Activated CD4-positive, alpha-beta T cell treated with anti-CD3 and anti-CD28 coated beads, Interleukin-2, amount 50 U/mL, for 1 hour (primary cell): ENCODE data around the gene KCNMA1.

Experiments
- DNase-seq: peaks from one replicate; pipeline ENCODE4 v3.0.0-alpha.2; 2020

KCNMA1 gene

DNA sequence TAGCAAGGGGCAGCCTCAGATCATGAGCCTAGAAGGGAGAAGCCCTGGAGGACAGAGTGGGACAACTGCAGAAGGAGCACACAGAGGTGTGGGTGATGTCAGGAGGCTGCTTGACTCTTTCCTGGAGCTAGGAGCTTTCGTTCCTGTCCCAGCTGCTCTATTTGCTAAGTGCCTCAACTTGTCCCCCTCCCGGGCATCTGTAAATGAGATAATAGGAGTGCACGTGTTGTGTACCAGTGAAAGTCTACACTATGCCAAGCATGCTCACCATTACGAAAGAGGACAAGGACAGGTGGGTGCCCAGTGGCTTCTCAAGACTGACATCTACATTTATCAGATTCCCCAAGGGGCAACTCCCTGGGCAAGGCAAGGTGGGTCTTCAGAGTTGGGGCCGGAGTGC, 162.7 kb downstream of the KCNMA1 start:
- DNase-seq = no peak

DNA sequence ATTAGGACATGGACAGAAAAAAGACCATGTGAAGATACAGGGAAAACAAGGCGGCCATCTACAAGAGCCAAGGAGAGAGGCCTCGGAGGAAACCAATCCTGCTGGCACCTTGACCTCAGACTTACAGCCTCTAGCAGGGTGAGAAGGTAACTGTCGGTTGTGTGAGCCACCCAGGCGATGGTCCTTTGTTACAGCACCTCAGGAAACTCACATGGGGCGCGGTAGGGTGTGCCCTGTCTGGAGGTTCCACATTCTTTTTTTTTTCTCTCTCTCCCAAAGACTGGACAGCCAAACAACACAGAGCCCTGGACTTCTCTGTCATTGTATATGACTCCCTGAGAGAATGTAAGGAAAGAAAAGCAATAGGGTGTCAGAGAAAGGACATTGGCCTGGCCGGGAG, 163.2 kb downstream of the KCNMA1 start:
- DNase-seq = no peak

DNA sequence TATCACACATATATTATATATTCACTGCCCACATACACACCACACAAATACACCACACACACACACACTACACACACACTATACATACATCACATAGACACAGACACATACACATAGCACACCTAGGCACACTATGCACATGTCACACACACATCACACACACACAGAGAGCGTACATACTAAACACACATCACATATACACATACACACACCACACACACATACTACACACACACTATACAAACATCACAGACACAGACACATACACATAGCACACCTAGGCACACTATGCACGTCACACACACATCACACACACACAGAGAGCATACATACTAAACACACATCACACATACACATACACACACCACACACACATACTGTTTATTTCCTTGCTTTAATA, 165.5 kb downstream of the KCNMA1 start:
- DNase-seq = no peak

GRCh38 chr10:77471069-77471536, 166.5 kb downstream of the KCNMA1 start:
- no peak for DNase-seq

DNA sequence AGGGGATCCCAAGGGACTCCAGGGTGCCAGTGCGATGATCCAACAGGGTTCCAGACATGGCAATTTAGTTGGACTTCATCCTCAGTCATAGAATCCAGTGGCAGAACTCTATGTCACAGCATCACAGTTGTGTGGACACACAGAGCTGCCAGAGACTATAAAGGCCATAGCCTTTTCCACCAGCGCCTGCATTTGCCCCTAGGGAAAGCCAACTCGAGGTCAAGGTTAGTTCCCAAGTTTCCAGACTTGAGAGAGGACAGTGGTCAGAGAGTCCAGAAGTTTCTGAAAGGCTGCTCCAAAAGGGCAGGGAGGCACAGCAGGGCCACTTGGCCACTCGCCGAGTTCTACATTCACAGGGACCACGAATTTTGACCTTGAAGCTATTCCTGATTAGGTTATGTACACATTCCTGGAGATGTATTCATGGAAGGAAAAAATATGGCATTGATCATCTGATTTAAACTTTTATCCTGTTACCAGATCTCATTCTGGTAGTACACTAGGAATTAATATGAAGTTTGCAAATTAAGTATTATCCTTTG, 170.1 kb downstream of the KCNMA1 start:
- no peak for DNase-seq

DNA sequence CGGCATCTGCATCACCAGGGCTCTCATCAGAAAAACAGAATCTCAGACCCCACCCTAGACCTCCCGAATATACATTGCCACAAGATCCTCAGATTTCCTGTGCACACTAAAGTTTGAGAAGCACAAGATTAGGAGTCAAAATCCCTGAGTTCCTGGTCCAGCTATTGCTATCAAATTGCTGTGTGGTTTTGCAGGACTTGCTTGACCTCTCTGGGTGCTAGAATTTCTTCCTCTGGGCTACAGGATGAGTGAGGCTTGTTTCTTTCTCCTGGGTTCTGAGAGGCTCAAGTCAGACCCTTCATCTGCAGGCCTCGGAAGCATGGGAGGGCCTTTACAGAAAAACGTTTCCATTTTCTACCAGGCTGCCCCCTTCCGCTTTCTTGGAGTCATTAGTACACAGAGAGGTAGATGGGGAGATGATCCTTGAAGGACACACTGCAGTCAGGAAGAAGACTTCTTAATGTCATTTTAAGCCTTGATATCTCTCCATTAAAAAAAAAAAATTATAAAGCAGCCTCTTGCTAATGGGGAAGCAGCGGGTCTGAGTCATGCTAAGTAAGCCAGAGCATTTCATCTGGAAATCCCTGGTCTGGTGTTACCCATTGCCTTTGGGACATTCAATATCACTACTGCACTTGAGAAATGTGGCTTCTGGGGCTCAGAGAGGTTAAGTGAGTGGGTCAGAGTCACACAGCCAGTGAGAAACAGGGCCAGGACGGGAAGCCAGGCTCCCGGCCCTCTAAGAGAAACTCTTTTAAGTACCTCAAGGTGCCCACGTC, 173.5 kb downstream of the KCNMA1 start:
- DNase-seq = no peak

GRCh38 chr10:77463499-77463898, 174.1 kb downstream of the KCNMA1 start:
- DNase-seq = no peak

DNA sequence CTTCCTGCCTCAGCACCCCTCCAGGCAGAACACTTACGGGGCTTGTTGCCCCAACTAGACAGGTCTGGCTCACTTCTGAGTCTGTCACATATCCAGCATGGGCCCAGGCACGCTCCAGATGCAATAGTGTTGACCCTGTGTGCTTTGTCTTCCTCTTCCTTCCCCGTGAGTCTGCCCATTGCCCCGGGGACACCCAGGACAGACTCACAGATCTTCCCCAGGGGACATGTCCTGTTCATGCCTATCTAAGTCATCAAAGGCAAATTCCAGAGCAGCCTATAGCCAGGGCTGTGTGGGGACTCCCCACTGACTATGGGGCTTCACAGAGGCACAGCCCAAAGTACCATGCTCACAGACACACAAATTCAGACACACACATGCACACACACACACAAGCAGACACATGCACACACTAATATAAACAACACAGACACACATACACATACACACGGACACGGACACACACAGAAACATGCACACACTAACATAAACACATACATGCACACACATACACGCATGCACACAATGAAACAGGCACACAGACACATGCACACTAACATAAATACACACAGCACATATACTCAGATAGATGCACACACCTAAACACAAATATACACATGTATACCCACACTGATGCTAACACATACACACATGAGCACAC, 175.8 kb downstream of the KCNMA1 start:
- no peak for DNase-seq

DNA sequence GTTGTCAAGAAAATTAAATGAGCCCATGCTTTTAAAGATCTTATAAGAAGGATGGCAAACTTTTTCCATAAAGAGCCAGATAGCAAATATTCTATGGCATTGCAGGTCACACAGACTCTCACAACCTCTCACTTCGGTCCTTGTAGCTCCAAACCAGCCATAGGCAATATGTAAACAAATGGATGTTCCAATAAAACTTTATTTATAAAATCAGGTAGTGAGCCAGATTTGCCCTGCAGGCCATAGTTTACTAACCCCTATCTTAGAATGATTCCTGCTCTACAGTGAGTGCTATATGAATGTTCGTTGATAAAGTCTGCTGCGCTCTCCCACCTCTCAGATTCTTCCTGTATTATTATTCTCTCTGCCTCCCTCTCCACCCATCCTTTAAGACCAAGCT, 177.7 kb downstream of the KCNMA1 start:
- DNase-seq = no peak

GRCh38 chr10:77458986-77459590, 178.5 kb downstream of the KCNMA1 start:
- no peak for DNase-seq

DNA sequence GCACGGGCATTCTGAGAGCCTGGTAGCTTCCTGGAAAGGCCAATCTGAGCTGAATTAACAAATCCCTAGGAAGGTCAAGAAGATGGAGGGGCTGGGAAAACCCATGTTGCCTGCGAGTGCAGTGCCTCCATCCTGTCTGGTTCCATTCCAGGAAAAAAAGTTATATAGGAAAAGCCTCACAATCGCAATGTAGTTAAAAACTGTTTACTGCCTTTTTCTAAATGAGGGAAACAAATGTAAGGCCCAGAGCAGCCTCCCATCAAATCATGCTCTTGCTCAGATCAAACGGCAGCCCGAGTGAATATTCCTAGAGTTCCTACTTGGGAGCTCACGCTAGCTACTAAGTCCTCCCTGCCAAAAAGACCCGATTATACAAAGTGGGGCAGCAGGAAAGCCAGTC, 179.9 kb downstream of the KCNMA1 start:
- no peak for DNase-seq

GRCh38 chr10:77457266-77457665, 180.3 kb downstream of the KCNMA1 start:
- DNase-seq = no peak

- DNase-seq = no peak
Observed at GRCh38 chr10:77456414-77456813, 181.2 kb downstream of the KCNMA1 start.

- DNase-seq = no peak
Observed at GRCh38 chr10:77455561-77455960, 182.0 kb downstream of the KCNMA1 start.

GRCh38 chr10:77452952-77453564, 184.6 kb downstream of the KCNMA1 start:
- DNase-seq = no peak

- no peak for DNase-seq
Observed at GRCh38 chr10:77451886-77452285, 185.7 kb downstream of the KCNMA1 start.

DNA sequence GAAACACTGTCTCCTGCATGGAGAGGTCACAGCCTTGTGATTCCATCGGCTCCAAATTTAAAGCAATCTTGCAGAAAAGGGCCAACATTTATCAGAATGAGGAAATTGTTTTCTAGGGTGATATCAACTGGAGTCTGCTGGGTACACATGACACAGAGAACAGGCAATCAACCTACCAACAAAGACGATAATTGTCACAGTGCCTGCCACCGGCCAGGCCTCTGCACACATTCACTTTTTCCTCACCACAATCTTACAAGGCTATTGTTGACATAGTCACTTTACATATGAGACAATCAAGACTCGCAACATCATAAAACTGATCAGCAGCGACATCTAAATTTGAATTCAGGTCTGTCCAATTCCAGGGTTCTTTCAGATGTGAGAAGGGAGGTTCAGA, 189.4 kb downstream of the KCNMA1 start:
- DNase-seq = no peak

DNA sequence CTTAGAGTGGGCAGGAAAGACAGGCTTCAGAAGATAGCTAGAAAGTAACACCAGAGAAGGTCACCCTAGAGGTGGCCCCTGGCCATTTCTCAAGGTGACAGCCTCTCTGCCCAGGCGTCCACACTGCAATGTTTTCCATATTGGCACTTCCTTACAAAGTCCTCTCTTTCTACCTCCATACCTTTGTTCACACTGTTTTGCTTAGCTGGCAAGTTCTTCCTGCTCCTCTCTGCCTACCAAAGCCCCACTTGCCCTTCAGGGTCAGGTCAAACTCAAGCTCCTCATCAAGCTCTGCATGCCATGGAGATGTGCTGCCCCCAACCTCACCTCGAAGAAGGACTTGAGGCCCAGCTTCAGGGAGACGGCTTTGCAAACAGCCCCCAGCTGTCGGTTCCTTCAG, 190.9 kb downstream of the KCNMA1 start:
- DNase-seq = no peak

DNA sequence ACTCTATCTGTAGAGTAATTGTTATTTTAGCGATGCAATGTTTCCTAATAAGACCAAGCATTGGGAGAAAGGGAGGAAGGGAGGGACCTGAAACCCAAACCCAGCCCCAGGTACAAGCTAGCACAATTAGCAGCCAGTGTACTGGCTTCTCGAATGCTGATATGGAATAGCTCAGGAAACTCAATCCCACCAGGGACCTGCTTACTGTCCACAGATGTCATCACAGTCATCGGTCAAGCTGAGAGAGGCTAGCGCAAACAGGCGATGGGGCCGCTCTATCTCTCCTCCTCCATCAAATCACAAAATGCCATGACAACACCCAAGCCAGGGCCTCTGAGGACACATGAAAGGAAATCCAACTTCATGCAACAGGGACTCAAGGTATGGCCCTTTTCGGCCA, 192.1 kb downstream of the KCNMA1 start:
- no peak for DNase-seq

GRCh38 chr10:77444041-77444440, 193.6 kb downstream of the KCNMA1 start:
- DNase-seq = no peak

- no peak for DNase-seq
Observed at GRCh38 chr10:77442699-77443189, 194.9 kb downstream of the KCNMA1 start.

DNA sequence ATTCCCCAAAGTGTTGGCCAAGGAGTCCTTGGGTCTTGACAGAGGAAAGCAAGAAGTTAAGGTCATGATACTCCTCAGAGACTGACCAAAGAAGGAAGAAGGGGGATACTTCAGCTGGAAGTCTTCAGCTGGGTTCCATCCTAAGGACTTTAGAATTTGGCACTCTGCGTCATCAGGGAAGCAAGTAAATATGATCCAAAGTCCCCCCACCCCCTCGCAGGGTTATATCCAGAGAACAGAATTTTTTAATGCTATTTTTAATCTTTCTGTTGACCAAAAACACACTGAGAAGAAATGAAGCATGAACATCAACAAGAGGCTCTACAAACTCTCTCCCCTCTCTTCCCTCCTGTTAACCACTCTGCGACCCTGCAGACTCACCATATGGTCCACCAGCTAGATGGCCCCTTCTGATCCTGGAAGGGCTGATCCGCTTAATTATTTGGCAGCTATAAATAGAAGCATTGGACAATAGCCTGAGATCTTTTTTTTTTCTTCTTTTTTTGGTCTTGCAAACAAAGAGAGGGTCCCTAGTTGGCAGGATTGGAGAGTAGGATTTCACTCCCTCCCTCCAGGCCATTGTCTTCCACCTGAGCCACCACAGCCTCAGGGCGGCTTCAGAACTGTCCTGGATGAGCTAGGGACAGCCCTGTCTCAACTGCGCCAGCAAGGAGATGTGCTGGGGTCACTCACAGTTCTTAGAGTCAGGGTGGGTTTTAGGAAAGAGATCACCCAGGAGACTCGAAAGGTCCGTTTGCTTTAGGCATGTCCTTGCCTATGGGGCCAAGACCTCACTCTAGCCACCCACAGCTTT, 196.0 kb downstream of the KCNMA1 start:
- no peak for DNase-seq
